ENCODE results near the gene LMNA.
"Not testable (repeated sequence)": the region's sequence is repeated elsewhere in the genome, so short reads cannot be mapped to it uniquely, and the experiment has no call there.

LMNA gene

DNA sequence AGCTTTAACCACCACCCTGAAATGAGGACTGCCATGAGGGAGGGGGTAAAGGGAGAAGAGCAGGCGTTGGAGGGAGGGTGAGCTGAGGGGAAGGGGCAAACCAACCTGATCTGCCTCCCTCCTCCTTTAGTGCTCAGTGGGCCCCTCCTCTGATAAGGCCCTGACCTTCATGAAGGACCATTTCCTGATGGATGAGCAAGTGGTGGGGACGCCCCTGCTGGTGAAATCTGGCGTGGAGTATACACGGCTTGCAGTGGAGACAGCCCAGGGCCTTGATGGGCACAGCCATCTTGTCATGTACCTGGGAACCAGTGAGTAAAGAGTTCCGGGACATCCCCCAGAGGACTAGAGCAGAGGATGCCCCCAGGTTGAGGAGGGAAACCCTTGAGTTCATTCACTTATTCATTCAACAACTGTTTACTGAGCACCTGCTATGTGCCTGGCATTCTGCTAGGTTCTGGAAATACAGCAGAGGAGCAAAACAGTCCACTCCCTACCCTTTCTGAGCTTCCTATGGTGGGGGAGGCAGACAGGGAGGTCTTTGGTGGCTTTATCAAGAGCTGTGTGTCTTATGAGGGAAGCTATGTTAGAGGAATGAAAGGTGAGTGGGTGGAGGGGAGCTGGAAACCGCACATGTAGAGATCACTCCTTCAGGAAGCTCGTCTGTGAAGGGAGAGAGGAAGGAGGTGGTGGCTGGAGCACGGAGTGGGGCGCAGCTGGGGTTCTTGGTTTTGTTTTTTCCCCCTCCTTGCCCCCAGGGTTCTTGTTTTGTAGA, 58.4 kb downstream of the LMNA start:
- FAIRE-seq (no peak), DNase-seq (ENCODE audit: insufficient read length, low spot score) (no peak)
- TF ChIP-seq POLR2A (IDR thresholded peaks at IDR 0.05; ENCODE audit: low read depth, low read length) = no peak

DNA sequence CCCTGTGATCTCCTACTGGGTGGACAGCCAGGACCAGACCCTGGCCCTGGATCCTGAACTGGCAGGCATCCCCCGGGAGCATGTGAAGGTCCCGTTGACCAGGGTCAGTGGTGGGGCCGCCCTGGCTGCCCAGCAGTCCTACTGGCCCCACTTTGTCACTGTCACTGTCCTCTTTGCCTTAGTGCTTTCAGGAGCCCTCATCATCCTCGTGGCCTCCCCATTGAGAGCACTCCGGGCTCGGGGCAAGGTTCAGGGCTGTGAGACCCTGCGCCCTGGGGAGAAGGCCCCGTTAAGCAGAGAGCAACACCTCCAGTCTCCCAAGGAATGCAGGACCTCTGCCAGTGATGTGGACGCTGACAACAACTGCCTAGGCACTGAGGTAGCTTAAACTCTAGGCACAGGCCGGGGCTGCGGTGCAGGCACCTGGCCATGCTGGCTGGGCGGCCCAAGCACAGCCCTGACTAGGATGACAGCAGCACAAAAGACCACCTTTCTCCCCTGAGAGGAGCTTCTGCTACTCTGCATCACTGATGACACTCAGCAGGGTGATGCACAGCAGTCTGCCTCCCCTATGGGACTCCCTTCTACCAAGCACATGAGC, 62.2 kb downstream of the LMNA start:
- no peak for DNase-seq (ENCODE audit: insufficient read length, low spot score)
- FAIRE-seq = no peak

DNA sequence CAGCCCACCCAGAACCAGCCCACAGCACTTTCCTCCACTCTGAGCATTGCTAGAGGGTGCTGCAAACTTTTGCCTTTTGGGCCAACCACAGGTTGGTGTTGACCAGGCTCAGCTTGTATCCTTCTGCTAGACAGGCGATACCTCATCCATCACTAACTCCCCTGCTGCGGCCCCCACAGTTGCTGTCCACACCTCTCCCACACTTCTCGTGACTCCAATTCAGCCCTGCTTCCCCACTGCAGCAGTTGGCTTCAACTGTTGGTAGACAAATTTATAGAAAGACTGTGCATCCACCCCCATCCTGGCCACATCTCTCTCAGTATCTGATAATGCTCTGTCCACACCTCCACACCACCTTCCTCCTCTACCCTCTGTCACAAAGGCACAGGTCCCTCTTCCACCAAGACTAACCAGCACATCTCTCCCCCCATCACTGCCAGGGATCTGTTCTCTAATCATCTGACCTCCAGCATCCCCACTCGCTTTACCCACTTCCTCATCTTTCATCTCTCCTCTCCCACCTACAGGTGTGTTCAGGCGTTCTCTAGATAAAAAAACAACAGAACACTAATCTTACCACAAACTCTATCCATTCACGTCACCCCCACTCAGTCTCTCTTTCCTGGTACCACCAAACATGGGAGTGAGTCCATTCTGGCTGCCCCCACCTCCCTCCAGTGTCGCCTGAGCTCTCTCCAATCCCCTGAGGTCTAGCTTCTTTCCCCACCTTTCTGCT, 63.6 kb downstream of the LMNA start:
- no peak for TF ChIP-seq POLR2A (IDR thresholded peaks at IDR 0.05; ENCODE audit: low read depth, low read length)
- FAIRE-seq = no peak
- DNase-seq (ENCODE audit: insufficient read length, low spot score) = no peak

More for the DNA sequence above, 62.2 kb downstream of the LMNA start:
- no peak for TF ChIP-seq POLR2A (IDR thresholded peaks at IDR 0.05; ENCODE audit: low read depth, low read length)

DNA sequence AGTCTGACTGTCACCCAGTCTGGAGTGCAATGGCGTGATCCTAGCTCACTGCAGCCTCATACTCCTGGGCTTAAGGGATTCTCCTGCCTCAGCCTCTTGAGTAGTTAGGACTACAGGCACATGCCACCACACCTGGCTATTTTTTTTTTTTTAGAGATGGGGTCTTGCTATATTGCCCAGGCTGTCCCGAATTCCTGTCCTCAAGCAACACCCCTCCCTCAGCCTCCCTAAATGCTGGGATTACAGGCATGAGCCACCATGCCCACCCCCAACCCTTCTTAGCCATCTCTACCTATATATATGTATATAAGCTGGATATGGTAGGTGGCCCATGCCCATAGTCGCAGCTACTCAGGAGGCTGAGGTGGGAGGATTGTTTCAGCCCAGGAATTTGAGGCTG, 66.0 kb downstream of the LMNA start:
- FAIRE-seq (no peak), DNase-seq (ENCODE audit: insufficient read length, low spot score) (no peak)
- no peak for TF ChIP-seq POLR2A (IDR thresholded peaks at IDR 0.05; ENCODE audit: low read depth, low read length)

DNA sequence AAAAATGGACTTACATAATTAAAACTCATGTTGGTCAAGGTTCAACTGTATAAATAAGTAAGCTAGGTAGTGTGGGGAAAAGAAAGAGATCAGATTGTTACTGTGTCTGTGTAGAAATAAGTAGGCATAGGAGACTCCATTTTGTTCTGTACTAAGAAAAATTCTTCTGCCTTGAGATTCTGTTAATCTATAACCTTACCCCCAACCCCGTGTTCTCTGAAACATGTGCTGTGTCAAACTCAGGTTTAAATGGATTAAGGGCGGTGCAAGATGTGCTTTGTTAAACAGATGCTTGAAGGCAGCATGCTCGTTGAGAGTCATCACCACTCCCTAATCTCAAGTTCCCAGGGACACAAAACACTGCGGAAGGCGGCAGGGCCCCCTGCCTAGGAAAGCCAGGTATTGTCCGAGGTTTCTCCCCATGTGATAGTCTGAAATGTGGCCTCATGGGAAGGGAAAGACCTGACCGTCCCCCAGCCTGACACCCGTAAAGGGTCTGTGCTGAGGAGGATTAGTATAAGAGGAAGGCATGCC, 66.9 kb downstream of the LMNA start:
- DNase-seq (ENCODE audit: insufficient read length, low spot score); FAIRE-seq: not testable (repeated sequence)

DNA sequence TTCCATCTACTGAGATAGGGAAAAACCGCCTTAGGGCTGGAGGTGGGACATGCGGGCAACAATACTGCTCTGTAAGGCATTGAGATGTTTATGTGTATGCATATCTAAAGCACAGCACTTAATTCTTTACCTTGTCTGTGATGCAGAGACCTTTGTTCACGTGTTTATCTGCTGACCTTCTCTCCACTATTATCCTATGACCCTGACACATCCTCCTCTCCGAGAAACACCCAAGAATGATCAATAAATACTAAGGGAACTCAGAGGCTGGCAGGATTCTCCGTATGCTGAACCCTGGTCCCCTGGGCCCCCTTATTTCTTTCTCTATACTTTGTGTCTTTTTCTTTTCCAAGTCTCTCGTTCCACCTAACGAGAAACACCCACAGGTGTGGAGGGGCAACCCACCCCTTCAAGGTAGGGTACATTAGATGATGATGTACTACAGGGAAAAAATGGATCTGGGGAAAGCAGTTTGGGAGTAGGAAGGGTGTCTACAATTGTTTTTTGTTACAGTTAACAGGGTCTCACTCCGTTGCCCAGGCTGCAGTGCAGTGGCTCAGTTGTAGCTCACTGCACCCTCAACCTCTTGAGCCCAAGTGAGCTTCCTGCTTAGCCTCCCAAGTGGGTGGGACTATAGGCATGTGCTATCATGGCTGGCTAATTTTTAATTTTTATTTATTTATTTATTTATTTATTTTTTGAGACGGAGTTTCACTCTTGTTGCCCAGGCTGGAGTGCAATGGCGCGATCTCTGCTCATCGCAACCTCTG, 67.7 kb downstream of the LMNA start:
- DNase-seq (ENCODE audit: insufficient read length, low spot score); FAIRE-seq: not testable (repeated sequence)

DNA sequence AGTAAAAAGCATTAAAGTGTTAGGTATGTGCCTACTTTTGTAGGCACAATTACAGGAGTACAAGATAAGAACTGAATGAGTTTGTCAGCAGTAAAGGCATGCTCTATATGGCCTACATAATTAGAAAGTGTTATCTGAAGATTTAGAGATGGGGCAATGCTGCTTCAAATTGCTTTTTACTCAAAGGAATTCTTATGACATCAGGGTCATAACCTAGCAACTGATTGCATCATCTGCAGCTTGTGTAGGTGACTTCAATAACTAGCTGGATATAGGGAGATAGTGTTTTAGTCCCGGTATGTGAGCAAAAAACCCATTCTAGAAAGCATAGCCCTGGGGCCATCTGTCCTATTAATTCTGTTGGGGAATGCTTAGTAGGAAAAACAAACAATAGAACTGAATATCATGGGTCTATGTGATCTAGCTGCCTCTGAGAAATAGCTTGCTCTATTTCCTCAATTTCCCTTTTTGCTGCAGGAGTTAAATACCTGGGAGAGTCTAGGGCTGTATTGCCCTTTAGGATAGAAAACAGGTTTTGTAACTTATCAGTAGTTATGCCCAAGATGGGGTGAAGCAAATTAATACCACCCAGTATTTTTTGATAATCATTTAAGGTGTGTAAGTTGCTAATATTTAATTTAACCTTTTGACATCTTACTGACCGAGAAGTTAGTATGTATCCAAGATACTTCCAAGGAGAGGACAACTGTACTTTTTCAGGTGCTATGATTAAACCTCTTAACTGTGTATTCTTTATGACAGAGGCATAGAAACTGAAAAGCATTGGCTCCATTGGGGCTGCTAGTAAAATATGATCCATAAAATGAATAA, 72.1 kb downstream of the LMNA start:
- FAIRE-seq; DNase-seq (ENCODE audit: insufficient read length, low spot score): not testable (repeated sequence)

Measured in H54 (cell line).